RWPE2 (cell line): ENCODE measurements around the gene RNF130.

ENCODE experiments used
- ATAC-seq: fragments of 200-7000 bp; cut with Tn5 transposase; 3 replicates; pipeline ENCODE4 v1.9.1; 2021; ENCODE audit warnings: low read depth
- DNase-seq: peaks from one replicate; pipeline ENCODE4 v3.0.0-alpha.2; 2020; ENCODE audit warnings: low spot score
- H3K27ac ChIP-seq: fragments of 450-650 bp; 2 replicates; pipeline ENCODE4 v1.5.1; 2017; ENCODE audit warnings: mild to moderate bottlenecking; ENCODE audit not compliant: poor library complexity, severe bottlenecking
- H3K27me3 ChIP-seq: fragments of 250-450 bp; sonication (Bioruptor Pico); 2 replicates; pipeline ENCODE4 v1.5.1; 2021; ENCODE audit warnings: mild to moderate bottlenecking, moderate library complexity; ENCODE audit not compliant: insufficient read depth, poor library complexity, severe bottlenecking
- H3K36me3 ChIP-seq: fragments of 250-450 bp; sonication (Bioruptor Pico); 2 replicates; pipeline ENCODE4 v1.5.1; 2020; ENCODE audit warnings: low read depth, mild to moderate bottlenecking, moderate library complexity
- H3K4me1 ChIP-seq: fragments of 250-450 bp; sonication (Bioruptor Pico); 2 replicates; pipeline ENCODE4 v1.5.1; 2021; ENCODE audit warnings: mild to moderate bottlenecking, moderate library complexity; ENCODE audit not compliant: insufficient read depth, poor library complexity, severe bottlenecking
- H3K4me3 ChIP-seq: fragments of 250-450 bp; sonication (Bioruptor Pico); 2 replicates; pipeline ENCODE4 v1.5.1; 2021; ENCODE audit warnings: mild to moderate bottlenecking, moderate library complexity; ENCODE audit not compliant: severe bottlenecking
- H3K9me3 ChIP-seq: fragments of 250-450 bp; sonication (Bioruptor Pico); 2 replicates; pipeline ENCODE4 v1.5.1; 2021; ENCODE audit warnings: mild to moderate bottlenecking, moderate library complexity; ENCODE audit not compliant: severe bottlenecking
- TF ChIP-seq, protein P1 (sequence below): fragments of 450-650 bp; IDR thresholded peaks from one replicate; pipeline ENCODE4 v1.5.1; 2017; ENCODE audit warnings: mild to moderate bottlenecking, moderate library complexity; ENCODE audit not compliant: poor library complexity, severe bottlenecking

The RNF130 gene

DNA sequence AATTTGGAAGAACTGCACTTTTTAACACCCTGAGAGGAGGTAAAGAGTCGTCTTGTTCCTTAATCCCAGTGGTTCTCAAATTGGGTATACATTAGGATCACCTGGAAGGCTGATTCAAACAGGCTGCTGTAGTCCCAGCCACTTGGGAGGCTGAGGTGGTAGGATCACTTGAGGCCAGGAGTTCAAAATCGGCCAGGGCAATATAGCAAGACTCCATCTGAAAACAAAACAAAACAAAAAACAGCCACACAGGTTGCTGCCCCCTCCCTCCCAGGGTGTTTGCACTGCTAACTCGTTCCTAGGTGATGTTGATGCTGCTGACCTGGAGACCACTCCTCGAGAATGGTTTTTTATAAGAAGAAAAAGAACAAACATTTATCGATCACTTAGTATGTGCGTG lies 162.3 kb downstream of the RNF130 start:
- no peak overlapping the region for H3K27ac ChIP-seq
- H3K27me3 ChIP-seq = no peaks in the 10 kb centered on the region
- ATAC-seq (no peak), DNase-seq (no peak)
- no peaks in the 10 kb centered on the region for H3K9me3 ChIP-seq
- H3K4me1 ChIP-seq = peaks cover 15% of the 10 kb centered on the region
- TF ChIP-seq, protein P1, sequence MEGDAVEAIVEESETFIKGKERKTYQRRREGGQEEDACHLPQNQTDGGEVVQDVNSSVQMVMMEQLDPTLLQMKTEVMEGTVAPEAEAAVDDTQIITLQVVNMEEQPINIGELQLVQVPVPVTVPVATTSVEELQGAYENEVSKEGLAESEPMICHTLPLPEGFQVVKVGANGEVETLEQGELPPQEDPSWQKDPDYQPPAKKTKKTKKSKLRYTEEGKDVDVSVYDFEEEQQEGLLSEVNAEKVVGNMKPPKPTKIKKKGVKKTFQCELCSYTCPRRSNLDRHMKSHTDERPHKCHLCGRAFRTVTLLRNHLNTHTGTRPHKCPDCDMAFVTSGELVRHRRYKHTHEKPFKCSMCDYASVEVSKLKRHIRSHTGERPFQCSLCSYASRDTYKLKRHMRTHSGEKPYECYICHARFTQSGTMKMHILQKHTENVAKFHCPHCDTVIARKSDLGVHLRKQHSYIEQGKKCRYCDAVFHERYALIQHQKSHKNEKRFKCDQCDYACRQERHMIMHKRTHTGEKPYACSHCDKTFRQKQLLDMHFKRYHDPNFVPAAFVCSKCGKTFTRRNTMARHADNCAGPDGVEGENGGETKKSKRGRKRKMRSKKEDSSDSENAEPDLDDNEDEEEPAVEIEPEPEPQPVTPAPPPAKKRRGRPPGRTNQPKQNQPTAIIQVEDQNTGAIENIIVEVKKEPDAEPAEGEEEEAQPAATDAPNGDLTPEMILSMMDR = no peak
- H3K36me3 ChIP-seq = peaks cover 23% of the 10 kb centered on the region
- no peak overlapping the region for H3K4me3 ChIP-seq

DNA sequence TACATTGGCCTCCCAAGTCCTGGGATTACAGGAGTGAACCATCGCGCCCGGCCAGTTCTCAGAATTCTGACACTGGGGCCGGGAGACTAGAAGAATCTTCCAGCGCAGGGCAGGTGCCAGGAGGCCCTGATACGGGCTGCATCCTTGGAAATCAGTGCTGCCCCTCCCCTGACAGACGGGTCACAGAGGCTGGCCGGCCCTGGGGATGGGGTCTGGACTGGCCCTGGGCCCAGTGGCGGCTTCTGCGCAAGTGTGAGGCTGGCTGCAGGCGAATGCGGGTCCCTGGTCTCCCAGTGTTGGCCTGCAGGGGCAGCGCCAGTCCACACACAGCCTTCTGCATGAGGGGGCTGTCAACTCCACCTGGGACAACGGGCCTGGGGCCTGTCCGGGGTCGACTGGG lies 163.0 kb downstream of the RNF130 start:
- H3K4me3 ChIP-seq = no peak overlapping the region
- H3K27ac ChIP-seq = no peak overlapping the region

DNA sequence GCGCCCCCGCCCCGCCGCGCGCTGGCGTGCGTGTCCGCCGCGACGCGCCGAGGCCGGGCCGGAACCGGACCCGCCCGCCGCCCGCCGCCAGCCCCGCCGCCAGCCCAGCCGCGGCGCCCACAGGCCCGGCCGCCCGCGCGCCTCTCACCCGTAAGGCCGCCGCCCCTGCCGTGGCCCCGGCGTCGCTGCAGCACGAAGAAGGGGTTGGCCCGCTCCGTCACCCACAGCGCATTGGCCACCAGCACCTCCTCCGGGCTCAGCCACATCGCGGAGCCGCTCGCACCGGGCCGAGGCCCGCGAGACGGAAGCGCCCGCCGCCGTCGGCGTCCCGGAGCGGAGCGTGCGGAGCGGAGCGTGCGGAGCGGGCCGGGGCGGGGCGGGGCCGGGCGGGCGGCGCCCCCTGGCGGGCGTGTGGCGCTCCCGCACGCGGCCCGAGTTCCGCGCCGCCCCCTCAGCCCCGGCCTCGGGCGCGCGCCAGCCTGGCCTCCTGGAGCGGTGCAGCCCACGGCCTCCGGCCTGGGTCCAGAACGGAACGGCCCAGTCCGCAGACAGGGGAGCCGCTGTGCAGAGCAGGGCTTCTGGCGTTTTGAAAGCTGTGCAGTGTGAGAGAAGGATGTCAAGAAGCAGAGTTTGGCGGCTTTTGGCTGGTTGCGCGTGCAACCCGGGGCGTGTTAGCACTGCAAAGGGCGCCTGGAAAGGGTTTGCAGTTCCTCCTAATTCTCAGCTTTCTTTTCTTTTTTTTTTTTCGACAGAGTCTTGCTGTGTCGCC lies 163.8 kb downstream of the RNF130 start, which contains the start of gene TBC1D9B:
Gene TBC1D9B, minus strand, starts transcription at position 342 of the 769 bp plus-strand sequence. Its CDS starts 76 bp downstream, at position 266.
- no peak for DNase-seq
- H3K27me3 ChIP-seq = no peaks in the 10 kb centered on the region
- TF ChIP-seq, protein P1 = peak; percentile 99
- H3K9me3 ChIP-seq = no peaks in the 10 kb centered on the region
- H3K4me3 ChIP-seq = peak within 1 kb of the TSS; percentile 98
- H3K4me1 ChIP-seq = peaks cover 6% of the 10 kb centered on the region
- H3K36me3 ChIP-seq = peaks cover 34% of the 10 kb centered on the region
- peak within 1 kb of the TSS; percentile 49 for H3K27ac ChIP-seq
- peak; percentile 82 for ATAC-seq

More for the DNA sequence above, 163.0 kb downstream of the RNF130 start:
- no peaks in the 10 kb centered on the region for H3K9me3 ChIP-seq
- ATAC-seq (no peak), DNase-seq (no peak)
- peaks cover 27% of the 10 kb centered on the region for H3K36me3 ChIP-seq
- H3K27me3 ChIP-seq = no peaks in the 10 kb centered on the region
- TF ChIP-seq, protein P1 = no peak
- H3K4me1 ChIP-seq = peaks cover 8% of the 10 kb centered on the region

DNA sequence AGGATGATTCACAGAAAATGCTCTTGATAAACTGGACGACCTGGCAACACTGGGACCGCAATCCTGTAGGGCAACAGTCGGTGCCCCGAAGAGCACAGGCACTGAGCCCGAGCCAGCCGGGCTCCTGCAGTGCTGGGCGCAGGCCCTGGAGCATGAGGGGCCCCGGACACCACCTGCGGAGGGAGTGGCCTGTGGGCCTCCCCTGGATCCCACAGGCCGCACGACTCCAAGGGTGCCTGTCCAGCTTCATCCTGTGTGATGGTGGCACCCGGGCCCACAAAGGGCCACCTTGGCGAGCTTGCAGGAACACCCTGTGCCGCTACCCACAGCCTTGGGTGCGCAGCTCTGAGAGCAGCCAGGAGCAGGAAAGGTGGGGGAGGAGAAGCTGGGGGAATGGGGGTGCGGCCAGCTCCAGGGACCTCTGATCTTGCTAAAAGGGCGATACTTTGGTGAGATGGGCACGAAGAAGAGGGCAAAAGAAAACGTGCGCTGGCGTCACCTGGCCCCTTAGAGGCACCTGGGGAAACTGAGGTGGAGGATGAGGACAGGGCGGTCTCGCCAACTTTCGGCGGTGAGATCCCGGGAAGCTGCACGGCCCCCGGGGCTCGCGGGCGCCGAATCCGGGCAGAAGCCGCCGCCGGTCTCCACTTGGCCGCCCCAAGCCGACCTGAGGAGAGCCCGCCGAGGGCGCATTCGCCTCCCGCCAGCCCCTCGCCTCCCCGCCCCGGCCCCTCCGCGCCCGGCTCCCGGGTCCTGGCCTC lies 164.6 kb downstream of the RNF130 start:
- H3K27ac ChIP-seq = peak overlapping the region; percentile 49
- H3K4me1 ChIP-seq = peaks cover 6% of the 10 kb centered on the region
- ATAC-seq (peak; percentile 55), DNase-seq (no peak)
- TF ChIP-seq, protein P1 = no peak
- H3K27me3 ChIP-seq = no peaks in the 10 kb centered on the region
- no peaks in the 10 kb centered on the region for H3K9me3 ChIP-seq
- H3K4me3 ChIP-seq = peak overlapping the region; percentile 98
- peaks cover 38% of the 10 kb centered on the region for H3K36me3 ChIP-seq
